Measurements from ENCODE around the gene CACHD1. TPM values are rescaled to one million over a fixed set of nuclear protein-coding genes. Genes with fewer than 3 reads are reported as not detected.

CACHD1 gene
- total RNA-seq, 2 experiments from 2014 or later, result not detected

DNA sequence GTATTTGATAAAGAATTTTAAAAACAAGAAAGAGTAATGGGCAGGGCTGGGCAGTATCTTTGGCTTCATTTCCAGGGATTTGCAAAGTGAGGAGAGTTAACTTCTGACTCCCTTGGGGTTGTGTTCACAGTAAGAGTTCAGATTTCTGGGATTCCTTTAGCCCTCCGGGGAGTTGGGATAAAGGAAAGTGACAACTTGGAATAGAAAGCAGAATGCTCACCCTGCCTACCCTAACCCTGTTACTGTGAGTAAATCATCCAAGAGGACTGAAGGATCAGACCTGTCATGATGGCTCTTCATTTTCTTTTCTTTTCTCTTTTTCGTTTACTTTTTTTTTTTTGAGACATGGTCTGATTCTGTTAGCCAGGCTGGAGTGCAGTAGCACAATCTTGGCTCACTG is 76.1 kb downstream of the CACHD1 start:
- CTCF ChIA-PET (ENCODE audit: unreplicated experiment), result no interaction called here

DNA sequence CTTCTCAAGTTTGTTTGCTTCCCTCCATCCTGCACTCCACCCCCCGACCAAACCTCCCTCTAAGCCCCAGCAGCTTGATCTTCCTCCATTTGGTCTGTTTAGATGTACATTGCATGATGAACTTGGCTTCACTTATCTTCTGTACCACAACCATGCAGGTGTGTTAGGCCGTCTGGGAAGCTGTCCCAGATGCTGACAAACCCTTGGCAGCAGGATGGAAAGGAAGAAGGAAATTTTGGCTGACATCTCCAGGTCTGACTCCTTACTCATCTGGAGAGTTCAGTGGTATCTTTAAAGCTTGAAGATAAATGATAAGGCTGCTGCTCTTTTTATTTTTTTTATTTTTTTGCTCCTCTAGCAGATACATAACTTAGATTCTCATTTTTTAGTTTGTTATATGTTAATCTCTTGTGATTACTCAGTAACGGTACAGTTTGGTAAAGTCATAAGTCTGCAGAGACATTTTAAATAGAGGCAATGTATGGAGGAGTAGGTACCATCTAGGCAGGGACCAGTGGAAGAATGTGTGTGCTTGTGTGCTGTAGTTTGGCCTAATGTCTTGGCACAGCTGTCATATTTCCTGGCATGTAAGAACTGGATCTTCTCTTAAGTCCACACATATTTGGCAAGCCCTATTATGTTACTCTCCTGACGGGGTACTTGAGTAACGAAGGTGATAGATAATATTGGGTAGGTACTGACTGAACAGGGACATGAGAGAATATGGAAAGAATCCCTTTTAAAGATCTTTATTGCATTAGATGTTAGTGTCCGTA is 79.7 kb downstream of the CACHD1 start:
- CTCF ChIA-PET (ENCODE audit: unreplicated experiment), result no interaction called here

More for the DNA sequence above, 76.1 kb downstream of the CACHD1 start:
- BruUV-seq (replicated peaks), result no TSS peak
- H3K4me3 ChIP-seq (ENCODE audit: low read depth, low read length, poor library complexity, severe bottlenecking), result no peak overlapping the region
- POLR2A ChIA-PET, result no interaction called here
- H3K36me3 ChIP-seq (ENCODE audit: insufficient read depth, low read length), result no peaks in the 10 kb centered on the region
- intact Hi-C loops (cut with micrococcal nuclease; ENCODE audit: unreplicated experiment), result no loop called here
- no peaks in the 10 kb centered on the region for H3K4me1 ChIP-seq (ENCODE audit: insufficient read depth, low read length, poor library complexity, severe bottlenecking)
- H4K20me1 ChIP-seq (ENCODE audit: insufficient read depth, low read length), result no peaks in the 10 kb centered on the region
- TF ChIP-seq, protein P1, sequence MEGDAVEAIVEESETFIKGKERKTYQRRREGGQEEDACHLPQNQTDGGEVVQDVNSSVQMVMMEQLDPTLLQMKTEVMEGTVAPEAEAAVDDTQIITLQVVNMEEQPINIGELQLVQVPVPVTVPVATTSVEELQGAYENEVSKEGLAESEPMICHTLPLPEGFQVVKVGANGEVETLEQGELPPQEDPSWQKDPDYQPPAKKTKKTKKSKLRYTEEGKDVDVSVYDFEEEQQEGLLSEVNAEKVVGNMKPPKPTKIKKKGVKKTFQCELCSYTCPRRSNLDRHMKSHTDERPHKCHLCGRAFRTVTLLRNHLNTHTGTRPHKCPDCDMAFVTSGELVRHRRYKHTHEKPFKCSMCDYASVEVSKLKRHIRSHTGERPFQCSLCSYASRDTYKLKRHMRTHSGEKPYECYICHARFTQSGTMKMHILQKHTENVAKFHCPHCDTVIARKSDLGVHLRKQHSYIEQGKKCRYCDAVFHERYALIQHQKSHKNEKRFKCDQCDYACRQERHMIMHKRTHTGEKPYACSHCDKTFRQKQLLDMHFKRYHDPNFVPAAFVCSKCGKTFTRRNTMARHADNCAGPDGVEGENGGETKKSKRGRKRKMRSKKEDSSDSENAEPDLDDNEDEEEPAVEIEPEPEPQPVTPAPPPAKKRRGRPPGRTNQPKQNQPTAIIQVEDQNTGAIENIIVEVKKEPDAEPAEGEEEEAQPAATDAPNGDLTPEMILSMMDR (conservative IDR thresholded peaks at IDR 0.05; ENCODE audit: low read length), result no peak
- TF ChIP-seq EZH2phosphoT487 (IDR thresholded peaks at IDR 0.05; ENCODE audit: borderline replicate concordance, low read depth, low read length), result no peak
- no peaks in the 10 kb centered on the region for H3K9me3 ChIP-seq (ENCODE audit: low read length)
- no peak for DNase-seq (ENCODE audit: low spot score)
- H3K79me2 ChIP-seq (ENCODE audit: insufficient read depth, low read depth, low read length), result no peaks in the 10 kb centered on the region
- no peaks in the 10 kb centered on the region for H3K9me2 ChIP-seq (ENCODE audit: insufficient read depth, low read length)
- H2AFZ ChIP-seq (ENCODE audit: low read length), result no peak overlapping the region
- no peak overlapping the region for H3K4me2 ChIP-seq (ENCODE audit: low read length)
- H3K27ac ChIP-seq (ENCODE audit: low read depth, low read length, poor library complexity, severe bottlenecking), result no peak overlapping the region

DNA sequence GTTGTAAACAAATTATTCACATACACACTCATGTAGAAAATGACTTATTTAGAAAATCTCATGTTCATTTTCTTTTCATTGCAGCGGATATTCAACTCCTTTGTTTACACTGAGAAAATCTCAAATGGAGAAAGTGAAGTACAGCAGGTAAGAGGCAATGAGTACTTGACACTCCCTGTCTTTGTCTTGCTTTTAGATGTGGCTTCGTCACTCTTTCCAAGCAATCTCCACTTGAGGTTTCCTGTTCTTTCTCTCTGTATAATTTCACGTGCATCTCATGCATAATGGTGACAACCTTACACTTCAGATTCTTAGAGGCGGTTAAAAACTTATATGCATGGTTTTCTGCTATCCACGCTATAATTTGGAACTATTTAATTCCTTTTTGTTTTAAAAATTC is 80.6 kb downstream of the CACHD1 start:
- no peak overlapping the region for H3K4me3 ChIP-seq (ENCODE audit: low read depth, low read length, poor library complexity, severe bottlenecking)
- H3K79me2 ChIP-seq (ENCODE audit: insufficient read depth, low read depth, low read length), result no peaks in the 10 kb centered on the region
- no peaks in the 10 kb centered on the region for H3K36me3 ChIP-seq (ENCODE audit: insufficient read depth, low read length)
- CTCF ChIA-PET (ENCODE audit: unreplicated experiment), result no interaction called here
- no peak for DNase-seq (ENCODE audit: low spot score)
- no peak overlapping the region for H2AFZ ChIP-seq (ENCODE audit: low read length)
- BruUV-seq (replicated peaks), result no TSS peak
- H3K4me2 ChIP-seq (ENCODE audit: low read length), result no peak overlapping the region
- H3K27ac ChIP-seq (ENCODE audit: low read depth, low read length, poor library complexity, severe bottlenecking), result no peak overlapping the region
- H3K4me1 ChIP-seq (ENCODE audit: insufficient read depth, low read length, poor library complexity, severe bottlenecking), result no peaks in the 10 kb centered on the region
- no peak for TF ChIP-seq EZH2phosphoT487 (IDR thresholded peaks at IDR 0.05; ENCODE audit: borderline replicate concordance, low read depth, low read length)
- TF ChIP-seq, protein P1 (conservative IDR thresholded peaks at IDR 0.05; ENCODE audit: low read length), result no peak
- H3K9me2 ChIP-seq (ENCODE audit: insufficient read depth, low read length), result no peaks in the 10 kb centered on the region
- H3K9me3 ChIP-seq (ENCODE audit: low read length), result no peaks in the 10 kb centered on the region
- no peaks in the 10 kb centered on the region for H4K20me1 ChIP-seq (ENCODE audit: insufficient read depth, low read length)
- intact Hi-C loops (cut with micrococcal nuclease; ENCODE audit: unreplicated experiment), result no loop called here
- POLR2A ChIA-PET, result no interaction called here

More for the DNA sequence above, 79.7 kb downstream of the CACHD1 start:
- POLR2A ChIA-PET, result no interaction called here
- no peaks in the 10 kb centered on the region for H3K4me1 ChIP-seq (ENCODE audit: insufficient read depth, low read length, poor library complexity, severe bottlenecking)
- BruUV-seq (replicated peaks), result no TSS peak
- no peak overlapping the region for H3K4me3 ChIP-seq (ENCODE audit: low read depth, low read length, poor library complexity, severe bottlenecking)
- H3K36me3 ChIP-seq (ENCODE audit: insufficient read depth, low read length), result no peaks in the 10 kb centered on the region
- H3K4me2 ChIP-seq (ENCODE audit: low read length), result no peak overlapping the region
- no peak for TF ChIP-seq EZH2phosphoT487 (IDR thresholded peaks at IDR 0.05; ENCODE audit: borderline replicate concordance, low read depth, low read length)
- TF ChIP-seq, protein P1 (conservative IDR thresholded peaks at IDR 0.05; ENCODE audit: low read length), result no peak
- no peak overlapping the region for H3K27ac ChIP-seq (ENCODE audit: low read depth, low read length, poor library complexity, severe bottlenecking)
- H4K20me1 ChIP-seq (ENCODE audit: insufficient read depth, low read length), result no peaks in the 10 kb centered on the region
- H3K9me2 ChIP-seq (ENCODE audit: insufficient read depth, low read length), result no peaks in the 10 kb centered on the region
- no peak for DNase-seq (ENCODE audit: low spot score)
- H3K9me3 ChIP-seq (ENCODE audit: low read length), result no peaks in the 10 kb centered on the region
- intact Hi-C loops (cut with micrococcal nuclease; ENCODE audit: unreplicated experiment), result no loop called here
- H2AFZ ChIP-seq (ENCODE audit: low read length), result no peak overlapping the region
- H3K79me2 ChIP-seq (ENCODE audit: insufficient read depth, low read depth, low read length), result no peaks in the 10 kb centered on the region
